Astrocyte (in vitro differentiated cells and primary cell): ENCODE results near the gene ELMO2.

ENCODE experiments used
- EZH2 ChIP-seq: IDR thresholded peaks from 2 replicates; pipeline ENCODE4 v1.6.1; 2012; ENCODE audit warnings: mild to moderate bottlenecking, low read length, inconsistent platforms; ENCODE audit not compliant: insufficient read depth
- TF ChIP-seq, protein P1 (sequence below): IDR thresholded peaks from 2 replicates; pipeline ENCODE4 v1.5.1; 2011; ENCODE audit warnings: low read depth, mild to moderate bottlenecking, inconsistent platforms, low read length, moderate library complexity; ENCODE audit not compliant: insufficient read depth

- TF ChIP-seq, protein P1, sequence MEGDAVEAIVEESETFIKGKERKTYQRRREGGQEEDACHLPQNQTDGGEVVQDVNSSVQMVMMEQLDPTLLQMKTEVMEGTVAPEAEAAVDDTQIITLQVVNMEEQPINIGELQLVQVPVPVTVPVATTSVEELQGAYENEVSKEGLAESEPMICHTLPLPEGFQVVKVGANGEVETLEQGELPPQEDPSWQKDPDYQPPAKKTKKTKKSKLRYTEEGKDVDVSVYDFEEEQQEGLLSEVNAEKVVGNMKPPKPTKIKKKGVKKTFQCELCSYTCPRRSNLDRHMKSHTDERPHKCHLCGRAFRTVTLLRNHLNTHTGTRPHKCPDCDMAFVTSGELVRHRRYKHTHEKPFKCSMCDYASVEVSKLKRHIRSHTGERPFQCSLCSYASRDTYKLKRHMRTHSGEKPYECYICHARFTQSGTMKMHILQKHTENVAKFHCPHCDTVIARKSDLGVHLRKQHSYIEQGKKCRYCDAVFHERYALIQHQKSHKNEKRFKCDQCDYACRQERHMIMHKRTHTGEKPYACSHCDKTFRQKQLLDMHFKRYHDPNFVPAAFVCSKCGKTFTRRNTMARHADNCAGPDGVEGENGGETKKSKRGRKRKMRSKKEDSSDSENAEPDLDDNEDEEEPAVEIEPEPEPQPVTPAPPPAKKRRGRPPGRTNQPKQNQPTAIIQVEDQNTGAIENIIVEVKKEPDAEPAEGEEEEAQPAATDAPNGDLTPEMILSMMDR = no peak
- TF ChIP-seq EZH2 = no peak
Measured at GRCh38 chr20:46374383-46374782, 32.0 kb downstream of the ELMO2 start.
